Measurements from ENCODE around the gene ITGA2. TPM values are rescaled to one million over a fixed set of nuclear protein-coding genes. Genes with fewer than 3 reads are reported as not detected.

The ITGA2 gene
- polyA plus RNA-seq, 1 donor from 2014 or later, result 0.20 TPM

DNA sequence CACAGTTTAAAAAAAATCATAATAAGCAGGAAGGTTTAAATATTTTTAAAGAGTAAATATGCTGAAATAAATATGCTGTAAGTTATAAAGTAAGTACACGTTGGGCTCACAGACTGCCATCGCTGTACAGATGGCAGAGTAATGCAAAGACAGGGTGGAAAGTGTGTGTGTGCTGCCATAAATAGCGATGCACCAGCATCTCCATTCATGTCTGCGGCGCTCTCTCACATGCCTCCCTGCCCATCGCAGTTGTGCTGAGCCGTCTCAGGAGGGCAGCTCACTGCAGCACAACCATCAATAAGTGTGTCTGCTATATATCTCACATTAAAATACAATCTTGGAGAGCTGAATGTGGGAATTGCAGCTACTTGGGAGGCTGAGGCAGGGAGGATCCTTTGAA lies 106.1 kb downstream of the ITGA2 start (continued):
- TF ChIP-seq POLR2AphosphoS5 (IDR thresholded peaks at IDR 0.05), result no peak

DNA sequence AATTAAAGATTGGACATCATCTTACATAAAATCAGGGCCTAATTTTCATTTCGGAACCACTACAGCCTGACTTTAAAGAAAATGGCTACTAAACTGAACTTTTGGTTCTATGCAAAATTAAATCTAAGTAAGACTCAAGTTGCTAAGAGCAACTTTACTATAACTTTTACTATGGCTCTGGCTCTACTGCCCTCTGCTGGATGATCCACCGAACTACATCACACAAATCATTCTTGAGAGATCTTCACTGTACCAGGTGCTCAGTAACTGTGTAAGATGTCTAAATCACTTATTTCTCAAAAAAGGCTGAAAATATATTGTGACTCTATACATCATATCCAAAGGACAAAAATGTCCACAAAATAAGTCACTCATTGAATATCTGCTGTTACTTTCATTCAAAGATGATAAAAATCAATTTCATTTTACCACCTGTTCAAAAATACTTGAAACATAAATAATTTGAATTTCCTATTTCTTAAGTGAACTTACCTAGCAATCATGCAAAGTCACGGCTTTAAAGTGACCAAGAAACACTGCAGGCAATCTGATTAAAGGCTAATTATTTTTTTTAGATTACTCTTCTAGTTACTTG lies 106.9 kb downstream of the ITGA2 start:
- TF ChIP-seq, protein P1, sequence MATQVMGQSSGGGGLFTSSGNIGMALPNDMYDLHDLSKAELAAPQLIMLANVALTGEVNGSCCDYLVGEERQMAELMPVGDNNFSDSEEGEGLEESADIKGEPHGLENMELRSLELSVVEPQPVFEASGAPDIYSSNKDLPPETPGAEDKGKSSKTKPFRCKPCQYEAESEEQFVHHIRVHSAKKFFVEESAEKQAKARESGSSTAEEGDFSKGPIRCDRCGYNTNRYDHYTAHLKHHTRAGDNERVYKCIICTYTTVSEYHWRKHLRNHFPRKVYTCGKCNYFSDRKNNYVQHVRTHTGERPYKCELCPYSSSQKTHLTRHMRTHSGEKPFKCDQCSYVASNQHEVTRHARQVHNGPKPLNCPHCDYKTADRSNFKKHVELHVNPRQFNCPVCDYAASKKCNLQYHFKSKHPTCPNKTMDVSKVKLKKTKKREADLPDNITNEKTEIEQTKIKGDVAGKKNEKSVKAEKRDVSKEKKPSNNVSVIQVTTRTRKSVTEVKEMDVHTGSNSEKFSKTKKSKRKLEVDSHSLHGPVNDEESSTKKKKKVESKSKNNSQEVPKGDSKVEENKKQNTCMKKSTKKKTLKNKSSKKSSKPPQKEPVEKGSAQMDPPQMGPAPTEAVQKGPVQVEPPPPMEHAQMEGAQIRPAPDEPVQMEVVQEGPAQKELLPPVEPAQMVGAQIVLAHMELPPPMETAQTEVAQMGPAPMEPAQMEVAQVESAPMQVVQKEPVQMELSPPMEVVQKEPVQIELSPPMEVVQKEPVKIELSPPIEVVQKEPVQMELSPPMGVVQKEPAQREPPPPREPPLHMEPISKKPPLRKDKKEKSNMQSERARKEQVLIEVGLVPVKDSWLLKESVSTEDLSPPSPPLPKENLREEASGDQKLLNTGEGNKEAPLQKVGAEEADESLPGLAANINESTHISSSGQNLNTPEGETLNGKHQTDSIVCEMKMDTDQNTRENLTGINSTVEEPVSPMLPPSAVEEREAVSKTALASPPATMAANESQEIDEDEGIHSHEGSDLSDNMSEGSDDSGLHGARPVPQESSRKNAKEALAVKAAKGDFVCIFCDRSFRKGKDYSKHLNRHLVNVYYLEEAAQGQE (IDR thresholded peaks at IDR 0.05; ENCODE audit: borderline replicate concordance), result no peak
- TF ChIP-seq EP300 (conservative IDR thresholded peaks at IDR 0.05; ENCODE audit: poor library complexity, severe bottlenecking), result no peak
- TF ChIP-seq MXI1 (conservative IDR thresholded peaks at IDR 0.05; ENCODE audit: poor library complexity, severe bottlenecking), result no peak
- TF ChIP-seq SMC3 (conservative IDR thresholded peaks at IDR 0.05; ENCODE audit: poor library complexity), result peak; percentile 93
- TF ChIP-seq, protein P2, sequence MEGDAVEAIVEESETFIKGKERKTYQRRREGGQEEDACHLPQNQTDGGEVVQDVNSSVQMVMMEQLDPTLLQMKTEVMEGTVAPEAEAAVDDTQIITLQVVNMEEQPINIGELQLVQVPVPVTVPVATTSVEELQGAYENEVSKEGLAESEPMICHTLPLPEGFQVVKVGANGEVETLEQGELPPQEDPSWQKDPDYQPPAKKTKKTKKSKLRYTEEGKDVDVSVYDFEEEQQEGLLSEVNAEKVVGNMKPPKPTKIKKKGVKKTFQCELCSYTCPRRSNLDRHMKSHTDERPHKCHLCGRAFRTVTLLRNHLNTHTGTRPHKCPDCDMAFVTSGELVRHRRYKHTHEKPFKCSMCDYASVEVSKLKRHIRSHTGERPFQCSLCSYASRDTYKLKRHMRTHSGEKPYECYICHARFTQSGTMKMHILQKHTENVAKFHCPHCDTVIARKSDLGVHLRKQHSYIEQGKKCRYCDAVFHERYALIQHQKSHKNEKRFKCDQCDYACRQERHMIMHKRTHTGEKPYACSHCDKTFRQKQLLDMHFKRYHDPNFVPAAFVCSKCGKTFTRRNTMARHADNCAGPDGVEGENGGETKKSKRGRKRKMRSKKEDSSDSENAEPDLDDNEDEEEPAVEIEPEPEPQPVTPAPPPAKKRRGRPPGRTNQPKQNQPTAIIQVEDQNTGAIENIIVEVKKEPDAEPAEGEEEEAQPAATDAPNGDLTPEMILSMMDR (IDR thresholded peaks at IDR 0.05; ENCODE audit: poor library complexity, severe bottlenecking), result peak; percentile 85
- peak; percentile 82 for TF ChIP-seq RAD21 (conservative IDR thresholded peaks at IDR 0.05)
- no peak for TF ChIP-seq TAF1 (IDR thresholded peaks at IDR 0.05; ENCODE audit: low read depth)
- TF ChIP-seq EZH2 (IDR thresholded peaks at IDR 0.05; ENCODE audit: borderline replicate concordance, insufficient read depth, low read length, poor library complexity, severe bottlenecking), result no peak
- TF ChIP-seq POLR2AphosphoS5 (IDR thresholded peaks at IDR 0.05), result no peak
- no peaks in the 10 kb centered on the region for H3F3A ChIP-seq (ENCODE audit: insufficient read depth, low read length, poor library complexity, severe bottlenecking)
- H3K9me2 ChIP-seq (ENCODE audit: insufficient read depth, low read length), result no peaks in the 10 kb centered on the region
- no peak overlapping the region for H3K4me2 ChIP-seq (ENCODE audit: low read length)
- no peaks in the 10 kb centered on the region for H3K79me2 ChIP-seq (replicated peaks; ENCODE audit: insufficient read depth, low read length)
- no peak overlapping the region for H3K27ac ChIP-seq (ENCODE audit: low read length)
- no peak overlapping the region for H2AFZ ChIP-seq (ENCODE audit: low read depth, low read length)
- H4K20me1 ChIP-seq (ENCODE audit: insufficient read depth), result no peaks in the 10 kb centered on the region
- H3K4me3 ChIP-seq (ENCODE audit: low read length), result no peak overlapping the region
- H3K36me3 ChIP-seq (ENCODE audit: insufficient read depth, low read length), result peaks cover 4% of the 10 kb centered on the region
- no peaks in the 10 kb centered on the region for H3K27me3 ChIP-seq (ENCODE audit: insufficient read depth, low read depth, low read length)
- no peak overlapping the region for H3K9ac ChIP-seq (ENCODE audit: low read length)
- no peaks in the 10 kb centered on the region for H3K9me3 ChIP-seq (ENCODE audit: low read length)

DNA sequence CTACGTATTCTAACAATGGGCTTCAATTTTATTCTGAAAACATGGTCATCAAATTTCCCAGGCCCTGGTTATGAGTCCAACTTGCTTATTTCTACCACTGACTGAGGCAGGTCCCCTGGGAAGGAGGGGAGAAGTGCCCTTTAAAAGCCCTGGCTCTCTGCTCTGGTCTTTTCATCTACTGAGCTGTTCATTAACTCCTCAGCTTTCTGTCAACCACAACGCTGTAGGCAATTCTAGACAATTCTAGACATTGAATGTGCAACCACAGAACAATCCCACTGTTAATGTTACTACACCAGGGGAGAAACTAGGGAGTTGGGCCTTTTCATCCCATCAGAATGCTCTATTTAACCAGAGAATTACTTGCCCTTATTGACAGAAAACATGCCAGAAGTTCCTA lies 110.4 kb downstream of the ITGA2 start:
- no peaks in the 10 kb centered on the region for H3K9me3 ChIP-seq (ENCODE audit: low read length)
- H4K20me1 ChIP-seq (ENCODE audit: insufficient read depth), result no peaks in the 10 kb centered on the region
- no peak overlapping the region for H3K27ac ChIP-seq (ENCODE audit: low read length)
- H3K4me3 ChIP-seq (ENCODE audit: low read length), result no peak overlapping the region
- H3K27me3 ChIP-seq (ENCODE audit: insufficient read depth, low read depth, low read length), result no peaks in the 10 kb centered on the region
- H3K36me3 ChIP-seq (ENCODE audit: insufficient read depth, low read length), result peaks cover 4% of the 10 kb centered on the region
- no peak overlapping the region for H2AFZ ChIP-seq (ENCODE audit: low read depth, low read length)
- H3K4me2 ChIP-seq (ENCODE audit: low read length), result no peak overlapping the region
- H3K79me2 ChIP-seq (replicated peaks; ENCODE audit: insufficient read depth, low read length), result no peaks in the 10 kb centered on the region
- H3F3A ChIP-seq (ENCODE audit: insufficient read depth, low read length, poor library complexity, severe bottlenecking), result no peaks in the 10 kb centered on the region
- TF ChIP-seq RAD21 (conservative IDR thresholded peaks at IDR 0.05) (no peak), TAF1 (IDR thresholded peaks at IDR 0.05; ENCODE audit: low read depth) (no peak), MXI1 (conservative IDR thresholded peaks at IDR 0.05; ENCODE audit: poor library complexity, severe bottlenecking) (no peak), SMC3 (conservative IDR thresholded peaks at IDR 0.05; ENCODE audit: poor library complexity) (no peak), EZH2 (IDR thresholded peaks at IDR 0.05; ENCODE audit: borderline replicate concordance, insufficient read depth, low read length, poor library complexity, severe bottlenecking) (no peak), POLR2AphosphoS5 (IDR thresholded peaks at IDR 0.05) (no peak), EP300 (conservative IDR thresholded peaks at IDR 0.05; ENCODE audit: poor library complexity, severe bottlenecking) (no peak)
- TF ChIP-seq, protein P1 (IDR thresholded peaks at IDR 0.05; ENCODE audit: borderline replicate concordance), result no peak
- TF ChIP-seq, protein P2 (IDR thresholded peaks at IDR 0.05; ENCODE audit: poor library complexity, severe bottlenecking), result no peak
- no peak overlapping the region for H3K9ac ChIP-seq (ENCODE audit: low read length)
- no peaks in the 10 kb centered on the region for H3K9me2 ChIP-seq (ENCODE audit: insufficient read depth, low read length)
